ENCODE results near the gene LPAR3. TPM values are rescaled to one million over a fixed set of nuclear protein-coding genes. Genes with fewer than 3 reads are reported as not detected.

Gene LPAR3
- total RNA-seq, 4 donors from 2014 or later, result 9.1 TPM; not detected in 3

- no peaks in the 10 kb centered on the region for H3K4me1 ChIP-seq
- TF ChIP-seq POLR2A (IDR thresholded peaks at IDR 0.05), result no peak
- no peak for TF ChIP-seq CTCF (IDR thresholded peaks at IDR 0.05)
- H3K36me3 ChIP-seq, result no peaks in the 10 kb centered on the region
- no peak for DNase-seq
- H3K27ac ChIP-seq, result no peak overlapping the region
- no peaks in the 10 kb centered on the region for H3K9me3 ChIP-seq
- H3K4me3 ChIP-seq, result no peak overlapping the region
- no peaks in the 10 kb centered on the region for H3K27me3 ChIP-seq
These were observed 30.9 kb downstream of the LPAR3 start for GRCh38 chr1:84861988-84862644.

GRCh38 chr1:84861516-84861915 is 31.5 kb downstream of the LPAR3 start:
- no peaks in the 10 kb centered on the region for H3K36me3 ChIP-seq
- TF ChIP-seq POLR2A (IDR thresholded peaks at IDR 0.05) (no peak), CTCF (IDR thresholded peaks at IDR 0.05) (no peak)
- H3K4me1 ChIP-seq, result no peaks in the 10 kb centered on the region
- H3K27ac ChIP-seq, result no peak overlapping the region
- H3K9me3 ChIP-seq, result no peaks in the 10 kb centered on the region
- H3K4me3 ChIP-seq, result no peak overlapping the region
- H3K27me3 ChIP-seq, result no peaks in the 10 kb centered on the region
- DNase-seq, result no peak

- no peak for DNase-seq
- no peaks in the 10 kb centered on the region for H3K27me3 ChIP-seq
- H3K36me3 ChIP-seq, result no peaks in the 10 kb centered on the region
- no peak overlapping the region for H3K27ac ChIP-seq
- TF ChIP-seq POLR2A (IDR thresholded peaks at IDR 0.05), result no peak
- TF ChIP-seq CTCF (IDR thresholded peaks at IDR 0.05), result no peak
- H3K4me3 ChIP-seq, result no peak overlapping the region
- H3K4me1 ChIP-seq, result no peaks in the 10 kb centered on the region
- H3K9me3 ChIP-seq, result no peaks in the 10 kb centered on the region
These were observed 33.1 kb downstream of the LPAR3 start for GRCh38 chr1:84859866-84860265.

GRCh38 chr1:84857906-84858305 is 35.1 kb downstream of the LPAR3 start:
- TF ChIP-seq POLR2A (IDR thresholded peaks at IDR 0.05), result no peak
- no peak for TF ChIP-seq CTCF (IDR thresholded peaks at IDR 0.05)
- no peaks in the 10 kb centered on the region for H3K27me3 ChIP-seq
- no peak overlapping the region for H3K27ac ChIP-seq
- H3K4me3 ChIP-seq, result no peak overlapping the region
- H3K4me1 ChIP-seq, result no peaks in the 10 kb centered on the region
- no peaks in the 10 kb centered on the region for H3K36me3 ChIP-seq
- DNase-seq, result no peak
- no peaks in the 10 kb centered on the region for H3K9me3 ChIP-seq

- no peak overlapping the region for H3K4me3 ChIP-seq
- H3K27ac ChIP-seq, result no peak overlapping the region
- no peaks in the 10 kb centered on the region for H3K9me3 ChIP-seq
- TF ChIP-seq POLR2A (IDR thresholded peaks at IDR 0.05), result no peak
- no peak for TF ChIP-seq CTCF (IDR thresholded peaks at IDR 0.05)
- DNase-seq, result no peak
- H3K27me3 ChIP-seq, result no peaks in the 10 kb centered on the region
- H3K4me1 ChIP-seq, result no peaks in the 10 kb centered on the region
- H3K36me3 ChIP-seq, result no peaks in the 10 kb centered on the region
These were observed 36.2 kb downstream of the LPAR3 start for GRCh38 chr1:84856726-84857270.

Data from Peyer's patch (tissue), 4 donors.